K562 (cell line): ENCODE measurements around the gene HSD17B2. TPM values are rescaled to one million over a fixed set of nuclear protein-coding genes. Genes with fewer than 3 reads are reported as not detected.

Experiments
- ATAC-seq: fragments of 200-7000 bp; cut with Tn5 transposase; 3 replicates; pipeline ENCODE4 v1.9.1; 2020; ENCODE audit warnings: moderate library complexity
- BruUV-seq: library from RNA; stranded (reverse); fragments of 400-500 nt; replicated peaks from 2 replicates; lab custom pipeline; 2021; lab: Mats Ljungman, UMichigan
- CTCF ChIA-PET: fragments of 300-600 bp; formaldehyde crosslinking; extraction: SDS; loops from one replicate; lab custom pipeline; 2021; ENCODE audit warnings: low intra/inter-chr PET ratio; lab: Yijun Ruan, JAX
- POLR2A ChIA-PET: fragments of 300-600, 350-650 bp; sonication (Branson Sonifier 250); formaldehyde crosslinking; extraction: SDS; loops from one replicate; lab custom pipeline; 2021; ENCODE audit warnings: antibody characterized with exemption, inconsistent platforms; lab: Yijun Ruan, JAX
- DNase-seq, 4 experiments: peaks; one replicate each; pipeline versions ENCODE4 v3.0.0 to v3.0.0-alpha.2; 2011 to 2018; ENCODE audit warnings: low spot score in 3 of 4, mixed read lengths in 3 of 4; ENCODE audit errors: extremely low read depth in 1 of 4
- FAIRE-seq: peaks from 2 replicates; lab custom pipeline; 2011; peaks lifted over from hg19 to GRCh38; lab: Jason Lieb, UNC
- H2AFZ ChIP-seq: 2 replicates; pipeline ENCODE4 v1.6.0; 2011; ENCODE audit warnings: low read depth, low read length, control low read depth, inconsistent platforms
- H3K27ac ChIP-seq: fragments of 200-600 bp; 3 replicates; pipeline ENCODE4 v1.8.0; 2011; ENCODE audit warnings: low read depth, mild to moderate bottlenecking, control low read depth, inconsistent platforms, low read length, moderate library complexity, mixed read lengths; ENCODE audit errors: extremely low read depth
- H3K27me3 ChIP-seq, 2 experiments: fragments of 300-600 bp in 1 of 2; 2 replicates in 1 of 2; 3 replicates in 1 of 2; pipeline versions ENCODE4 v1.6.0 to v1.8.0; 2011; ENCODE audit warnings: inconsistent platforms in 2 of 2, low read length in 2 of 2, mild to moderate bottlenecking in 1 of 2, mixed read lengths in 1 of 2, moderate library complexity in 1 of 2; ENCODE audit not compliant: control insufficient read depth in 2 of 2, insufficient read depth in 2 of 2
- H3K36me3 ChIP-seq: fragments of 300-600 bp; 3 replicates; pipeline ENCODE4 v1.8.0; 2011; ENCODE audit warnings: mild to moderate bottlenecking, low read length, inconsistent platforms; ENCODE audit not compliant: control insufficient read depth, insufficient read depth
- H3K4me1 ChIP-seq, 2 experiments: fragments of 200-600 bp in 1 of 2; replicated peaks in 1 of 2; 2 replicates in 1 of 2; 3 replicates in 1 of 2; pipeline versions ENCODE4 v1.5.1 to v1.8.0; 2011; ENCODE audit warnings: inconsistent platforms in 2 of 2, low read length in 2 of 2, mild to moderate bottlenecking in 1 of 2, mixed read lengths in 1 of 2, moderate library complexity in 1 of 2; ENCODE audit not compliant: control insufficient read depth in 2 of 2, insufficient read depth in 2 of 2
- H3K4me2 ChIP-seq: 2 replicates; pipeline ENCODE4 v1.6.1; 2011; ENCODE audit warnings: low read length, control low read depth, inconsistent platforms, mixed read lengths; ENCODE audit not compliant: insufficient read depth
- H3K4me3 ChIP-seq: fragments of 200-600 bp; sonication (generic), shearing (Covaris generic); 2 replicates; pipeline ENCODE4 v1.5.1; 2016; ENCODE audit warnings: control low read depth, inconsistent platforms
- H3K79me2 ChIP-seq: fragments of 200-600 bp; 3 replicates; pipeline ENCODE4 v1.8.0; 2011; ENCODE audit warnings: low read length, inconsistent platforms; ENCODE audit not compliant: control insufficient read depth, insufficient read depth
- H3K9ac ChIP-seq, 2 experiments: 2 replicates each; pipeline versions ENCODE4 v1.6.0 to v1.6.1; 2011; ENCODE audit warnings: low read depth in 2 of 2, low read length in 2 of 2, control low read depth in 1 of 2, inconsistent platforms in 1 of 2, mild to moderate bottlenecking in 1 of 2, mixed read lengths in 1 of 2; ENCODE audit not compliant: insufficient read depth in 1 of 2
- H3K9me1 ChIP-seq: one replicate; pipeline ENCODE4 v1.6.0; 2011; ENCODE audit warnings: inconsistent platforms, mild to moderate bottlenecking, low read length, moderate library complexity; ENCODE audit not compliant: control insufficient read depth, insufficient read depth
- H3K9me3 ChIP-seq: replicated peaks from 2 replicates; pipeline ENCODE4 v1.5.1; 2011; ENCODE audit warnings: low read depth, low read length, inconsistent platforms; ENCODE audit not compliant: control insufficient read depth, insufficient read depth
- H4K20me1 ChIP-seq: replicated peaks from 2 replicates; pipeline ENCODE4 v1.6.1; 2011; ENCODE audit warnings: low read length, inconsistent platforms, mixed read lengths; ENCODE audit not compliant: control insufficient read depth, insufficient read depth
- BDP1 ChIP-seq: IDR thresholded peaks from 3 replicates; pipeline ENCODE4 v1.6.1; 2011; ENCODE audit not compliant: insufficient read length, insufficient read depth
- BRD4 ChIP-seq: fragments of 200-600 bp; sonication (generic); IDR thresholded peaks from 2 replicates; pipeline ENCODE4 v1.6.1; 2017; ENCODE audit warnings: inconsistent platforms
- BRF2 ChIP-seq: IDR thresholded peaks from 3 replicates; pipeline ENCODE4 v1.6.1; 2011; ENCODE audit warnings: borderline replicate concordance, mild to moderate bottlenecking; ENCODE audit not compliant: insufficient read length, insufficient read depth
- CCNT2 ChIP-seq: IDR thresholded peaks from 2 replicates; pipeline ENCODE4 v1.6.1; 2011; ENCODE audit warnings: borderline replicate concordance, low read depth, mild to moderate bottlenecking, moderate library complexity, mixed read lengths, low read length; ENCODE audit not compliant: insufficient read length; ENCODE audit errors: extremely low read depth
- ETV1 ChIP-seq: fragments of 450-650 bp; conservative IDR thresholded peaks from 2 replicates; pipeline ENCODE4 v1.6.1; 2016; ENCODE audit warnings: missing genetic modification characterization, control low read depth, low read depth, missing compliant biosample characterization
- HNRNPLL ChIP-seq: fragments of 200-400 bp; formaldehyde crosslinking; IDR thresholded peaks from 2 replicates; pipeline ENCODE4 v1.6.1; 2017; ENCODE audit warnings: low read length, low read depth, mild to moderate bottlenecking; ENCODE audit not compliant: poor library complexity, severe bottlenecking
- MXI1 ChIP-seq: IDR thresholded peaks from 2 replicates; pipeline ENCODE4 v1.6.1; 2011; ENCODE audit warnings: low read depth, mild to moderate bottlenecking, improper control_type of control experiment, low read length
- PHF8 ChIP-seq: fragments of 200-600 bp; sonication (generic); IDR thresholded peaks from 2 replicates; pipeline ENCODE4 v1.6.1; 2012; ENCODE audit warnings: mixed run types, mild to moderate bottlenecking, inconsistent platforms, low read length, moderate library complexity, borderline replicate concordance
- POU5F1 ChIP-seq: fragments of 150-350 bp; IDR thresholded peaks from 2 replicates; pipeline ENCODE4 v1.6.1; 2014; ENCODE audit warnings: borderline replicate concordance, low read length, low read depth, mild to moderate bottlenecking; ENCODE audit not compliant: partially characterized antibody
- XRCC4 ChIP-seq: IDR thresholded peaks from one replicate; pipeline ENCODE4 v1.6.1; 2011; ENCODE audit not compliant: insufficient read depth, insufficient read length; ENCODE audit errors: extremely low read depth
- ZBTB5 ChIP-seq: fragments of 450-650 bp; IDR thresholded peaks from 2 replicates; pipeline ENCODE4 v1.6.1; 2017; ENCODE audit warnings: antibody characterized with exemption
- WGBS: fragments of 100-300 bp; shearing (Covaris generic); methylation state at CpG from one replicate; pipeline ENCODE4 v1.1.6; 2016; ENCODE audit warnings: low coverage, mixed read lengths; ENCODE audit not compliant: insufficient coverage; ENCODE audit errors: missing lambda C conversion rate; 5-methylcytosine and 5-hydroxymethylcytosine counted together
- in situ Hi-C: fragments of 300-500 bp; cut with MboI; formaldehyde crosslinking; loops from 4 replicates; pipeline ENCODE4 v1.15.0; 2018; ENCODE audit warnings: inconsistent platforms, mixed read lengths
- intact Hi-C: fragments of 100-400 bp; cut with micrococcal nuclease; formaldehyde crosslinking; loops from 2 replicates; pipeline ENCODE4 v1.14.2; 2022
- polyA plus RNA-seq, 8 experiments: library from polyadenylated mRNA; depleted of rRNA in 4 of 8; stranded (reverse) in 5 of 8; unstranded in 3 of 8; fragments of >200 nt; fragmentation: Nextera tagmentation in 2 of 8; fragmentation: Illumina TruSeq in 1 of 8; extraction: Ambion mirVana in 2 of 8; extraction: Trizol in 1 of 8; gene quantifications; 2 replicates each; pipeline versions ENCODE4 v1.2.1 to v1.2.3, GENCODE V29; 2011 to 2014; ENCODE audit warnings: inconsistent platforms in 1 of 8, missing spikeins in 1 of 8
- total RNA-seq, 7 experiments: library from RNA; depleted of rRNA in 6 of 7; stranded (reverse); fragments of >200 nt in 6 of 7; fragmentation: Illumina TruSeq in 2 of 7; extraction: Trizol in 2 of 7; gene quantifications; 2 replicates each; pipeline versions ENCODE4 v1.2.1 to v1.2.3, GENCODE V29; 2011 to 2021; ENCODE audit warnings: low replicate concordance in 1 of 7

HSD17B2 gene
- total and polyA plus RNA-seq, 9 of the 15 experiments (the other 6 are each of a cell fraction or from before 2014, with no cell fraction given) = not detected

- TF ChIP-seq BRD4 = no peak
- no peak for TF ChIP-seq HNRNPLL
- TF ChIP-seq BDP1 = no peak
- no peak for TF ChIP-seq PHF8
- no peak for TF ChIP-seq BRF2
- no peak for TF ChIP-seq POU5F1
- TF ChIP-seq, all 486 proteins: peak for 0
Observed at GRCh38 chr16:82096641-82097040, 61.6 kb downstream of the HSD17B2 start (continued).

DNA sequence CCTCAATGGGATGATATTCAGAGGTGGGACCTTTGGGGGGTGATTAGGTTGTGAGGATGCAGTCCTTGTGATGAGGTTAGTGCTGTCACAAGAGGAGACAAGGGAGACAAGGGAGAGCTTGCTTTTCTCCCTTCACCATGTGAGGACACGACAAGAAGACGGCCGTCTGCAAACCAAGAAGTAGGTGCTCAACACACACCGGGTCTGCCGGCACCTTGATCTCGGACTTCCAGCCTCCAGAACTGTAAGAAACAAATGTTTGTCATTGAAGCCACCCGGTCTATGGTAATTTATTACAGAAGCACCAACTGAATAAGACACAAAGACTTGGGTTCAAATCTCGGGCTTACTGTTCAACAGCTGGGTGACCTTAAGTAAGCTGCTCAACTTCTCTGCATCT, 70.1 kb downstream of the HSD17B2 start:
- Histone ChIP-seq H3K27ac (no peak overlapping the region), H3K9ac (no peak overlapping the region), H4K20me1 (no peaks in the 10 kb centered on the region; the same call in 1 of the 2 replicates), H3K4me1 (no peaks in the 10 kb centered on the region), H3K4me3 (no peak overlapping the region), H3K4me2 (no peak overlapping the region), H3K9me3 (no peaks in the 10 kb centered on the region), H3K27me3 (peaks cover 17 to 30% of the 10 kb centered on the region in 2 experiments), H3K79me2 (no peaks in the 10 kb centered on the region), H3K36me3 (no peaks in the 10 kb centered on the region), H2AFZ (no peak overlapping the region), H3K9me1 (no peaks in the 10 kb centered on the region)
- ChIA-PET CTCF (no interaction called here), POLR2A (interaction anchor here (1.1 kb wide), 1 partner anchor 8 kb away, joined by 3 read pairs; no protein-coding TSS in a partner anchor)
- no peak for TF ChIP-seq ZBTB5
- TF ChIP-seq CCNT2 = no peak
- TF ChIP-seq MXI1 = no peak
- no peak for TF ChIP-seq ETV1 (tag)
- no peak for TF ChIP-seq XRCC4
- DNase-seq (no peak), FAIRE-seq (no peak), ATAC-seq (no peak)
- in situ Hi-C loops (no loop called here), intact Hi-C loops (loop anchor here (10.0 kb wide), 1 partner anchor 120 kb away; no protein-coding TSS in a partner anchor)
- BruUV-seq = no TSS peak
- 2% methylated on average over 8 of the region's 8 CpGs for WGBS
